MM.1S (cell line): Measurements from ENCODE around the gene SERINC4.
A peak's percentile ranks its signal among the peaks of the same experiment; 100 is the strongest.
"Not testable (repeated sequence)": the region's sequence is repeated elsewhere in the genome, so short reads cannot be mapped to it uniquely, and the experiment has no call there.

ENCODE experiments used
- DNase-seq: peaks from one replicate; pipeline ENCODE4 v3.0.0-alpha.2; 2015
- H2AFZ ChIP-seq: fragments of 300-600 bp; sonication (generic); 2 replicates; pipeline ENCODE4 v1.6.0; 2016; ENCODE audit warnings: antibody characterized with exemption, low read length
- H3F3A ChIP-seq: fragments of 300-600 bp; sonication (generic); 2 replicates; pipeline ENCODE4 v1.6.1; 2016; ENCODE audit warnings: mild to moderate bottlenecking, antibody characterized with exemption, low read length, moderate library complexity, mixed read lengths; ENCODE audit not compliant: insufficient read depth
- H3K27ac ChIP-seq: fragments of 300-600 bp; sonication (generic); 2 replicates; pipeline ENCODE4 v1.5.1; 2016; ENCODE audit warnings: mild to moderate bottlenecking, low read length
- H3K27me3 ChIP-seq: fragments of 300-600 bp; sonication (generic); replicated peaks from 2 replicates; pipeline ENCODE4 v1.6.0; 2016; ENCODE audit warnings: low read length; ENCODE audit not compliant: insufficient read depth
- H3K36me3 ChIP-seq: fragments of 300-600 bp; sonication (generic); replicated peaks from 2 replicates; pipeline ENCODE4 v1.6.1; 2016; ENCODE audit warnings: mild to moderate bottlenecking, low read length, mixed read lengths; ENCODE audit not compliant: insufficient read depth
- H3K4me1 ChIP-seq: fragments of 300-600 bp; sonication (generic); 2 replicates; pipeline ENCODE4 v1.6.1; 2016; ENCODE audit warnings: low read length, mixed read lengths
- H3K4me2 ChIP-seq: fragments of 300-600 bp; sonication (generic); 2 replicates; pipeline ENCODE4 v1.6.0; 2016; ENCODE audit warnings: low read depth, low read length
- H3K4me3 ChIP-seq: fragments of 300-600 bp; sonication (generic); 2 replicates; pipeline ENCODE4 v1.5.1; 2016; ENCODE audit warnings: low read length, mixed read lengths
- H3K79me2 ChIP-seq: fragments of 300-600 bp; sonication (generic); 2 replicates; pipeline ENCODE4 v1.6.1; 2016; ENCODE audit warnings: mixed run types, low read length, mixed read lengths
- H3K9ac ChIP-seq: fragments of 300-600 bp; sonication (generic); 2 replicates; pipeline ENCODE4 v1.6.1; 2016; ENCODE audit warnings: low read length, mixed read lengths
- H3K9me2 ChIP-seq: fragments of 300-600 bp; sonication (generic); replicated peaks from 2 replicates; pipeline ENCODE4 v1.6.1; 2016; ENCODE audit warnings: mild to moderate bottlenecking, low read length, mixed read lengths; ENCODE audit not compliant: insufficient read depth
- H3K9me3 ChIP-seq: fragments of 300-600 bp; sonication (generic); replicated peaks from 2 replicates; pipeline ENCODE4 v1.6.1; 2016; ENCODE audit warnings: mild to moderate bottlenecking, low read length, mixed read lengths; ENCODE audit not compliant: insufficient read depth
- H4K20me1 ChIP-seq: fragments of 300-600 bp; sonication (generic); 2 replicates; pipeline ENCODE4 v1.6.1; 2016; ENCODE audit warnings: mild to moderate bottlenecking, low read length, moderate library complexity, mixed read lengths; ENCODE audit not compliant: insufficient read depth
- CTCF ChIP-seq: fragments of 300-600 bp; sonication (generic); IDR thresholded peaks from 2 replicates; pipeline ENCODE4 v1.5.1; 2016; ENCODE audit warnings: antibody characterized with exemption, low read length, mixed read lengths
- EZH2 ChIP-seq: fragments of 300-600 bp; sonication (generic); optimal IDR thresholded peaks from 2 replicates; pipeline ENCODE3; 2017; ENCODE audit warnings: low read depth, mild to moderate bottlenecking, antibody characterized with exemption, low read length, mixed read lengths
- EZH2phosphoT487 ChIP-seq: fragments of 300-600 bp; sonication (generic); IDR thresholded peaks from 2 replicates; pipeline ENCODE4 v1.6.1; 2018; ENCODE audit warnings: antibody characterized with exemption, low read length

The SERINC4 gene

GRCh38 chr15:43824302-43825246 lies 24.6 kb upstream of the SERINC4 start, which contains the start of gene MFAP1:
Gene MFAP1, minus strand, starts transcription at chr15:43824690. Its CDS starts 121 bp downstream, at chr15:43824569.
- Histone ChIP-seq H3K27ac (peak within 1 kb of the TSS; percentile 77), H3K36me3 (peaks cover 4% of the 10 kb centered on the region; the same call in 1 of the 2 replicates), H3K9ac (peak within 1 kb of the TSS; percentile 89), H3K9me3 (no peaks in the 10 kb centered on the region), H3F3A (peaks cover 6% of the 10 kb centered on the region; the same call in 1 of the 2 replicates), H3K9me2 (no peaks in the 10 kb centered on the region), H3K79me2 (peaks cover 74% of the 10 kb centered on the region), H3K4me3 (peak within 1 kb of the TSS; percentile 91), H3K27me3 (no peaks in the 10 kb centered on the region), H2AFZ (peak within 1 kb of the TSS; percentile 79), H3K4me1 (peaks cover 7% of the 10 kb centered on the region), H3K4me2 (peak within 1 kb of the TSS; percentile 56), H4K20me1 (no peaks in the 10 kb centered on the region)
- peak; percentile 99 for DNase-seq
- TF ChIP-seq CTCF (no peak), EZH2 (no peak), EZH2phosphoT487 (no peak)

- no peak for TF ChIP-seq EZH2phosphoT487
- no peak for TF ChIP-seq EZH2
- no peak for TF ChIP-seq CTCF
- Histone ChIP-seq H3K9ac (no peak overlapping the region), H3K9me3 (no peaks in the 10 kb centered on the region), H3K27me3 (no peaks in the 10 kb centered on the region), H2AFZ (no peak overlapping the region), H3F3A (no peaks in the 10 kb centered on the region; the same call in 1 of the 2 replicates), H3K36me3 (no peaks in the 10 kb centered on the region), H3K4me2 (no peak overlapping the region), H3K79me2 (peaks cover 67% of the 10 kb centered on the region), H3K27ac (no peak overlapping the region), H3K9me2 (no peaks in the 10 kb centered on the region), H4K20me1 (no peaks in the 10 kb centered on the region; the same call in 1 of the 2 replicates), H3K4me1 (peaks cover 7% of the 10 kb centered on the region), H3K4me3 (no peak overlapping the region)
- no peak for DNase-seq
These were observed 21.5 kb upstream of the SERINC4 start for GRCh38 chr15:43821505-43821904.

- peaks cover 28% of the 10 kb centered on the region for H3K79me2 ChIP-seq
- DNase-seq, H3K36me3 ChIP-seq, H3K4me1 ChIP-seq, H3K9me2 ChIP-seq, H3K9ac ChIP-seq, H3K4me3 ChIP-seq, H3K27me3 ChIP-seq, H2AFZ ChIP-seq, H3F3A ChIP-seq, H3K4me2 ChIP-seq, H3K27ac ChIP-seq, H3K9me3 ChIP-seq, H4K20me1 ChIP-seq: not testable (repeated sequence)
These were observed 15.0 kb upstream of the SERINC4 start for GRCh38 chr15:43815064-43815463.
